Suprapubic skin (tissue), 4 donors: Measurements from ENCODE around the gene SPOCK1.

Experiments
- CTCF ChIP-seq, 2 donors: fragments of 200-600 bp in 1 of 2; fragments of 450-650 bp in 1 of 2; sonication (generic) in 1 of 2; IDR thresholded peaks; one replicate each; pipeline ENCODE4 v1.5.1; 2016 to 2019; ENCODE audit warnings: antibody characterized with exemption in 2 of 2, mild to moderate bottlenecking in 1 of 2, moderate library complexity in 1 of 2
- EP300 ChIP-seq: sonication (generic); formaldehyde crosslinking; IDR thresholded peaks from one replicate; pipeline ENCODE4 v1.6.1; 2017; ENCODE audit warnings: antibody characterized with exemption
- POLR2A ChIP-seq, 2 donors: fragments of 450-650 bp; IDR thresholded peaks; one replicate each; pipeline ENCODE4 v1.6.1; 2017; ENCODE audit warnings: antibody characterized with exemption in 2 of 2, mild to moderate bottlenecking in 2 of 2, moderate library complexity in 2 of 2
- POLR2AphosphoS5 ChIP-seq, 3 donors: sonication (generic); formaldehyde crosslinking; IDR thresholded peaks; one replicate each; pipeline ENCODE4 v1.6.1; 2017; ENCODE audit warnings: antibody characterized with exemption in 3 of 3

- TF ChIP-seq CTCF (IDR thresholded peaks at IDR 0.05) (no peak), POLR2AphosphoS5 (IDR thresholded peaks at IDR 0.05) (no peak), POLR2A (IDR thresholded peaks at IDR 0.05) (no peak), EP300 (no peak)
Observed at GRCh38 chr5:137296213-137296781, 202.8 kb downstream of the SPOCK1 start.
